Anterior cingulate cortex (tissue), 58 donors: ENCODE measurements around the gene SPNS3.
A peak's percentile ranks its signal among the peaks of the same experiment; 100 is the strongest.

Experiments
- DNase-seq, 58 donors: peaks; one replicate each; lab custom pipeline; 2025; lab: John Stamatoyannopoulos, UW

SPNS3 gene

GRCh38 chr17:4520060-4520893 is 86.5 kb downstream of the SPNS3 start:
- DNase-seq: no peak

- no peak for DNase-seq
Observed at GRCh38 chr17:4520894-4521600, 87.3 kb downstream of the SPNS3 start.

DNA sequence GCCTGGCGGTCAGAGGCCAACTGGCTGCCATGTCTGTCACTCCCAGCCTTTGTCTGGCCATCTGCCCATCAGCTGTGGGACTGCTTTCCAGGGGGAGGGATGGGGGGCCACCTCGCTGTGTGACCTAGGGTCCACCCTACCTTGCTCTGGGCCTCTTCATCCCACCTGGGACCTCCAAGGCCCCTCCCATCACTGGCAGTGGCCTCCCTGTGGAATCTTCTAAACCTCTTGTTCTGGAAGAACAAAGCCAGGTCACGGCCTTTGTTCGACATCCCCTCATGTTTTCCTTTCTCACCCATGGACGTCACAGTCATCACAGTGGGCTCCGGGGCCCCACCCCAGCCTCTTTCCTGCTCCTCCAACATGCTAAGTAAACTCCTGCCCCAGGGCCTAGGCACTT is 88.9 kb downstream of the SPNS3 start:
- DNase-seq: no peak

DNA sequence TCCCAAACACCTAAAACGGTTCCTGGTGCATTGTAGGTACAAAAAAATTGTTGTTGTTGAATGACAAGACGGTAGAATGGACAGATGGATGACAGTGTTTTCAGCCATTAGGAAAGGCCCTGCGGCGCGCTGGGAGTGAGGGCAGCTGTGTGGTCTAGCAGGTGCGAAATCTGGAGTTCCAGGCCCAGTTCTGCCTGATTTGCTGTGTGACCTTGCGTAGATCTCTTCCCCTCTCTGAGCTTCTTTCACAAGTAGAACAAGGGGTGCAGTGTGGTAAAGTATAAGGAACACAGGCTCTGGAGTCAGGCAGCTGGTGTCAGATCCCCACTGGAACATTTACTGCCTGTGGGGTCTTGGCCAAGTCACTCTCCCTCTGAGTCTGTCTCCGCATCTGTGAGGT is 90.2 kb downstream of the SPNS3 start:
- no peak for DNase-seq

DNA sequence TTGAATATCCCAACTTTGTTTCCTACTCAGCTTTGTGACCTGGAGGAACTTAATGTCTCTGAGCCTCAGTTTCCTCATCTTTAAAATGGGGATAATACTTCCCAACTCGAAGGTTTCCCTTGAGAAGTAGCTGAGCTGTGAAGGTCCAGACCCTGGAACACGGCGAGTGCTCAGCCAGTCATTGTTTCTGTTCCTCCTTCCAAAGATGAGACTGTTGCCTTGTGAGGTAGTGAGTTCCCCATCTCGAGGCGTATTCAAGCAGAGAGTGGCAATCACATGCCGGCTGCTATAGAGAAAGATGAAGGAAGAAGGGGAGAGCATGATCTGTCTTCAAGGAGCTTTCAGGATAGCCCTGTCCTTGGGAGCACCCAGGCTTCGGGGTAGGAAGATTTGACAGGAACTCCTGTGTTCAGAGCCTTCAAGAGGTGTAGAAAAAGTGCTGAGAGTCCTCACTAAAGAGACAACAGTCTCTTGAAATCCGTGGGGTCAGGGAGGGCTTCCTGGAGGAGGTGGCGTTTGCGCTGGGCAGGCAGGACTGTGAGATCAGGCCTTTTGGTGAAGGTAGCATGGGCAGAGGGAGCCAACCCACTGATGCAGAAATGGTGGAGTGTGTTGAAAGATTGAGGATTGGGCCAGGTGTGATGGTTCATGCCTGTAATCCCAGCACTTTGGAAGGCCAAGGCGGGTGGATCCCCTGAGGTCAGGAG is 92.1 kb downstream of the SPNS3 start:
- no peak for DNase-seq

- no peak for DNase-seq
Observed at GRCh38 chr17:4527134-4527533, 93.4 kb downstream of the SPNS3 start.

GRCh38 chr17:4527566-4528125 is 93.9 kb downstream of the SPNS3 start:
- DNase-seq: no peak

DNA sequence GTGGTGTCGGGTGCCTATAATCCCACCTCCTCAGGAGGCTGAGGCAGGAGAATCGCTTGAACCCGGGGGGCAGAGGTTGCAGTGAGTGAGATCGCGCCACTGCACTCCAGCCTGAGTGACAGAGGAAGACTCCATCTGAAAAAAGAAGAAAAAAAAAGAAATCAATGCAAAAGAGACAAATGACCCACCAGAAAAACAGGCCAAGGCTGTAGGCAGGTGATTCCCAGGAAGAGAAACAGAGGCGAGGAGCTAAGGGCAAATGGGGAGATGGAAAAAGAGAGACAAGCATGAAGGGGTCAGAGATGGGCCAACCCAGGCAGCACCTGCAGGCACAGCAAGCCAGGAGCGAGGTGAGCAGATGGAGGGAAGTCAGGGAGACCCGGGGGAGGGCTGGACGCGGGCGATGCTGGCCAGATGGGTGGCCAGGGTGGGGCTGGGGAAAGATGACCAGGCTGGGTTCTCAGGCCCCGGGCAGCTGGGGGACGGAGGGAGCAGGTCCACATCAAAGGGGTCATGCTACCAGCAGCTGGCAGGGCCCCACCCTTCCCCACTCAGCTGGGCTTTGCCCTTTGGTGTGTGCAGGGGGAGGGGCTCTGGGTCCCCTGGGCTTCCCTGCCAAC is 95.9 kb downstream of the SPNS3 start:
- DNase-seq: no peak

- peak in 7 of 58 donors; percentile 10 to 43 (median 39) for DNase-seq
Observed at GRCh38 chr17:4530799-4531730, 97.3 kb downstream of the SPNS3 start.

GRCh38 chr17:4531988-4532736 is 98.4 kb downstream of the SPNS3 start:
- DNase-seq: no peak

GRCh38 chr17:4532860-4533522 is 99.3 kb downstream of the SPNS3 start:
- no peak for DNase-seq

- peak in 57 of 58 donors; percentile 16 to 97 (median 84) for DNase-seq
Observed at GRCh38 chr17:4533523-4534504, 100.1 kb downstream of the SPNS3 start.

GRCh38 chr17:4534515-4534914 is 100.8 kb downstream of the SPNS3 start:
- peak in 10 of 58 donors; percentile 52 to 81 (median 68) for DNase-seq

DNA sequence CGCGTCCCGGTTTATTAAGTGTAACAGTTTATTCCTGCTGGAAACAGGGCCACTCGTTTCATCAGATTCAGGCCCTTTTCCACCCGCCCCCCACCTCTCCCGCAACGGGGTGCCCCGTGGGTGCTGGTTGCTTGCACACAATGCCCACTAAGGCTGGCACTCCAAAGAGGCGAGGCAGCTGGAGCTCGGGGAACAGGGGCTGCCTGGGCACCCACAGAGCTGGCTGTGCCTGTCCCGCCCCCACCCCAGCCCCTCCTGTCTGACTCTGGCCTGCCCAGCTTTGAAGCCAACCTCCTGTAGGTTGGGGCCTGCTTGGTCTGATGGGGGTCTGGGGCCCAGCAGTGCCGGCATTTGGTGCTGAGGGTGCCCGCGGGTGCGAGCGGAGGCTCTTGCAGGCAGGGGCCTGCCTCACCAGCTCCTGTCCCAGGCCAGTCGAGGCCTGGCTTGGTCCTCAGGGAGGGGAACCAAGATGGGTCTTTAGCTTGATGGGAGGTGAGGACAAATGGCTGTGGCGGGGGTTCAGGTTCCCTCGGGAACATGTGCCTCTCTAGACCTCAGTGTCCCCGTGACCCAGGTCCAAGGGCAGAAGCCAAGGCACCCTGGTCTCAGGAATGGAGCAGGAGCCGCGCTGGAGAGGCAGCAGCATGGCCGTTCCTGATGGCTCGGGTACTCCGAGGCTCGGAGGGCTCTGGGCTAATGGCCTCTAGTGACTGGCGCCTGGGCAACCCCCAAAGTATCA is 101.4 kb downstream of the SPNS3 start:
- peak in 18 of 58 donors; percentile 8 to 71 (median 50) for DNase-seq

GRCh38 chr17:4535667-4536258 is 102.0 kb downstream of the SPNS3 start:
- no peak for DNase-seq
